ENCODE measurements around the gene TTYH2.

Gene TTYH2

DNA sequence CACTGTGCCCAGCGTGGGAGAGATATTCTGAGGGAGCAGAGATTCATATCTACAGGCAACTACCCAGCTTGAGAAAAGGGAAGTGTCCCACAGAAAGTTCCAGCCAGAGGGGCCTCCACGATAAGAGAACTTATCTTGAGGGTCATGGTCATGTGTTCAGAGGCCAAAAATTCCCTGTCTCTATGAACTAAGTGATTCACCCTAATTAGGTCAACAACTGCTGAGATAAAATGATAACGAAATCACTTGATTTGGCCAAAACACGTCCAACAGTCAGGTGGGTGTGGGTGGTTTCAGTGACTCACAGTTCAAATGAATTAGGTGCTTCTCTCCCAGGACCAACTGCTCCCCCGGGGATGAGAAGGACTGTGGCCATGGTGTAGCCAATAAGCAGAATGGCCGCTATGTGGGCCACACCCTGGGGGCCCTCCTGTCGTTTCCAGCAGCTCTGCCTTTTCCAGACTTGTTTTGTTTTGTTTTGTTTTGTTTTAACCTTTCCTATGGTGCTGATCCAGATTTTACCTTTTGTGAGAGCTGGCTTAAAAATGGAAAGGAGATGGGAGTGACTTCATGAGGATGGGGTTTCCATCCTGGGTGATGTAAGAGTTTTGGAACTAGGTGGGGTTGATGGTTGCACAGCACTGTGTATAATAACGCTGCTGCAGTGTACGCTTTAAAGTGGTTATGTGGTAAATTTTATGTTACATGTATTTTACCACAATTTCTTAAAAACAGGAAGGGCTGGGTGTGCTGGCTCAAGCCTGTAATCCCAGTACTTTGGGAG, 69.4 kb downstream of the TTYH2 start:
- DNase-seq (ENCODE audit: low read depth in 1 of 2, low spot score in 1 of 2): peak; percentile 21 to 32

DNA sequence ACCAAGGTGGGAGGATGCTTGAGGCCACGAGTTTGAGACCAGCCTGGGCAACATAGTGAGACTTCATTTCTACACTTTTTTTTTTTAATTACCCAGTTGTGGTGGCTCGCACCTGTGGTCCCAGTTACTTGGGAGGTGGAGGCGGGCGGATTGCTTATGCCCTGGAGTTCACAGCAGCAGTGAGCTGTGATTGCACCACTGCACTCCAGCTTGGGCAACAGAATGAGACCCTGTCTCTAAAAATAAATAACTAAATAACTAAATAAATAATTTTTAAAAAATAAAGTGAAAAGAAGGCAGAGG, 70.0 kb downstream of the TTYH2 start:
- DNase-seq (ENCODE audit: low read depth in 1 of 2, low spot score in 1 of 2): no peak

DNA sequence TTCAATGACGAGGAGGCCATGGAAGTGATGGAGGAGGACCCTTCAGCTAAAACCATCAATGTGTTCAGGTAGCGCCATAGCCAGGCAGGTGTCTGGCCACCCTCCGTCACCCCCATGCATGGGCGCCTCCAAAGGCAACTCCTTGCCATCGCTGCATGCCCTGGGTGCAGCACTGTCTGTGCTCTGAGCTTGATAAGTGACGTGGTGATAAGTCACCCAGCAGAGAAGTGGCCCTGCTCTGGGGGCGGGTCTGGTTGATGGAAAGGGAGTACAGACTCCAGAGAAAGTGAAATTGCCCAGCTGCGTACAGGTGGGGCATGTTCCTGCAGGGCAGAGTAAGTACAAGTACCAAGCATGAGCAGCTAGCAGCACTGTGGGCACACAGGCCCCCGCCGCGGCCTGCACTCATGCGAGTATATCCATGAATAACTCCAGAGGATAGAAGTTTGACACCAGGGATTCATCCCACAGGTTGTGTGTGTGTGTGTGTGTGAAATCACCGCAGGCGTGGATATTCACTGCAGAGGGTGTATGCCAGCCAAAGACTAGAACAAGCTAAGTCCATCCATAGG, 73.7 kb downstream of the TTYH2 start:
- DNase-seq (ENCODE audit: low read depth in 1 of 2, low spot score in 1 of 2): no peak

DNA sequence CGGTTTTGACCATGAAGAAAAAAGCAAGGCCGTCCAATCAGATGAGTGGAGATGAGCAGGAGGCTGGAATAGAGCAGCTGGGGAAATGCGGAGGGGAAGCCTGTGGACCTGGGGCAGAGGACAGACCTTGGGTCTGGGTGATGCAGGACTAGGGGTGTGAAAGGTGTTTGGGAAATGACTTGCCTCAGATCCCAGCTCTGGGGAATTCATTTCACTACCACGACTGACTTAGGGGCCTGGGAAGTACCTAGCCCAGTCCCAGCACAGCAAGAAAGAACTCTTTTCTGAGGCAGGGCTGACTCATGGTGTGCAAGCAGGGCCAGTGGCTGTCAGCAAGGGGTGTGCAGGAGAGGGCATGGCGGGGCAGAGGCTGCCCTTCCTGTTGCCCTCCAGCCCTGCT, 75.4 kb downstream of the TTYH2 start:
- no peak for DNase-seq (ENCODE audit: low read depth in 1 of 2, low spot score in 1 of 2)

DNA sequence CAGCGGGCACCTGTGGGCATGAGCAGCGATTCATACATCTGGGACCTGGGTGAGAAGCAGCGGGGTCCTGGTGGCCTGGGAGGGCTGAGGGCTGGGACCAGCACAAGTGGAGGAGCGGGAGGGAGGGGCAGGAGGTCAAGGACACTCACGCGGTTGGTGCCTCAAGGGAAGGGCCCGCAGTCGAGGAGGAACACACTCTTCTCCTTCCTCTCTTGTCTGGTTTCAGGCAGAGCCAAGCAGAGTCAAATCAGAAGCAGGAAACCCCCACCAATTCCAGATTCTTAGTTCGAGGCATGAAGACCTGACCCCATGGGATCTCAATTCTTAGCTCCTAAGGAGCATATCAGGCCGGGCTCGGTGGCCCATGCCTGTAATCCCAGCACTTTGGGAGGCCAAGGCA, 76.3 kb downstream of the TTYH2 start:
- no peak for DNase-seq (ENCODE audit: low read depth in 1 of 2, low spot score in 1 of 2)

DNA sequence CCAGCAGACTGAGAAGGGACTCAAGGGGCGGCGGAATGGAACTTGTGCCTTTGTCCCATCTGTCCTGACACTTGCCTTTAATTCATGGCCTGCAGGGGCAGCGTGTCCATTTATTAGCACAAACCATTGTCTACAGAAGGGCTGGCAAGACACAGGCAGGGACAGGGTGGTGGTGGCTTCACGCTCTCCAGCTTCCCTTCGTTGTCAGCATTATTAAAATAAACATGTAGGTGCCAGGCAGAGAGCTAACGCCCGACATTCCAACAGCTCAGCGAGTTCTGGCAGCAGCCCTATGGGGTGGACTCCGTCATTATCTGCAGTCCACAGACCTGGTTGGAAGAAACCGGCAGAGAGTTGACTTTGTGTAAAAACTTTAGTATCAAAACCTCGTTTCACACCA, 77.0 kb downstream of the TTYH2 start:
- no peak for DNase-seq (ENCODE audit: low read depth in 1 of 2, low spot score in 1 of 2)

DNA sequence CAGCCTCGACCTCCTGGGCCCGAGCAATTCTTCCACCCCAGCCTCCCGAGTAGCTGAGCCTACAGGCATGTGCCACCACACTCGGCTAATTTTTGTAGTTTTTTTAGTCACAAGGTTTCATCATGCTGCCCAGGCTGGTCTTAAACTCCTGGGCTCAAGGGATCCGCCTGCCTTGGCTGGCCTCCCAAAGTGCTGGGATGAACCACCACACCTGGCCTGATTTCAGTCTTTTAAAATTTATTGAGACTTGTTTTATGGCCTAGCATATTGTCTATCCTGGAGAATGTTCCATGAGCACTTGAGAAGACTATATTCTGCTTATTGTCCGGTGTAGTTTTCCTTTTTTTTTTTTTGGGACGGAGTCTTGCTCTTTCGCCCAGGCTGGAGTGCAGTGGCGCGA, 79.1 kb downstream of the TTYH2 start:
- no peak for DNase-seq (ENCODE audit: low read depth in 1 of 2, low spot score in 1 of 2)

DNA sequence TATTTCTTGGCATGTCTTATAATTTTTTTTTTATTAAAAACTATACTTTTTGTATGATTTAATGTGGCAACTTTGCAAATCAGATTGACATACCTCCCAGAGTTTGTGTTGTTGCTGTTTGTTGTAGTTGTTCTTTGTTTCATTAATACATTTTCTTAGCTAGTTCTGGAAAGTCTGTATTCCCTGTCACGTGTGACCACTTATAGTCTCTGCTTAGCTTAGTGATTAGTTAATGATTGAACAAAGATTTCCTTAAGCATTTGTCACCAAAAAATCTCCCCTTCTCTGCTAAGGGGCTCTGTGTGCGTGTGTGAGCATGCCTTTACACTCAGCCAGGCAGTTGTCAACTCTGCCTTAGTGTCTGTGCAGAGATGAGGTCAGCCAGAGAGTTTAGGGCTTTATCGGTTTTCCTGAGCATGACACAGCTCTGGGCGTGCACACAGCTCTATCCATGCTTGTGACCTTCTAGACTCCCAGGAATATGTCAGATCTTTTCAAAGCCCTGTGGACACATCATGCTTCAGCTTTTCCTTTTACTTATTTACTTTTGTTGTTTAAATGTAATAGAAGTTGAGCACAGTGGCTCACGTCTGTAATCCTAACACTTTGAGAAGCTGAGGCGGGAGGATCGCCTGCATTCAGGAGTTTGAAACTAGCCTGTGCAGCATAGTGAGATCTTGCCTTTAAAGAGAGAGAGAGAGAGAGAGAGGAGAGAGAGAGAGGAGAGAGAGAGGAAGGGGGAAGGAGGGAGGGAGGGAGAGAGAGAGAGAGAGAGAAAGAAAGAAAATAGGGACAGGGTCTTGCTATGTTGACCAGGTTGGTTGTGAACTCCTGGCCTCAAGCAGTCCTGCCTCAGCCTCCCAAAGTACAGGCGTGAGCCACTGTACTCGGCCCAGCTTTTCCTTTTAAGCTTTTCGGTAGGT, 82.5 kb downstream of the TTYH2 start:
- no peak for DNase-seq (ENCODE audit: low read depth in 1 of 2, low spot score in 1 of 2)

DNA sequence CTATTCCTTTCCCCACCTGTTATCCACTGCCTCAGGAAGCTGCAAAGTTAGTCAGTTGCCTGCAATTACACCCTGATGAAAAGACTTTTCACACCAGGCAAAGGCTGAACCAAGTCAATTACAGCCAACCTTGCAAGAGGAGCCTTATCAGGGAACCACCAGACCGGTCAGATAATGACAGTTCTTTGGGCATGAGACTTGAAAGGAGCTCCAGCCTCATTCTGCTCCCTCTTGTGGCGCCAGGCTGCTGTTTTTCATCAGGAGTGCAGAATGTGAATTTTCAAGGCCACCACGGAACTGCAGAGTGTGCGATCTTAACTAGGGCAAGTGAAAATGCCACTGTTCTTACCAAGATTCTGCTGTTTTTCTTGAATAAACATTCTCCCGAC, 83.2 kb downstream of the TTYH2 start:
- DNase-seq (ENCODE audit: low read depth in 1 of 2, low spot score in 1 of 2): no peak

DNA sequence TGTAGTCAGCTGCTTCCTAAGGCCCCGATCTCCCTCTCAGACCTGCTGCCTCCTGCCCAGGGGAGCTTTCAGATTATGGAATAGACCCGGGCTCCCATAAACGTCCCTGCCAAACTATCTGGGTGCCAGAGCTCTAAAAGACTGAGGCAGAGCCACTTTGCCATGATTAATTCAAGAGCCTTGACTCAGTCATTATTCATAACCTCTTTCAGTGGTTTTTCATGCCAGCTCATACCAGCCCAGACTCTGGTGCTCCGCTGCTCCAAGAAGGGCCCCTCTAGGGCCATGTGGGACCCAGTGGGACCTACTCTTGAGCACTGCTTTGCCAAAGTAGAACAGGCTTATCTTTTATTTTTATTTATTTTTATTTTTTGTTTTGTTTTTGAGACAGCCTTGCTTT, 84.6 kb downstream of the TTYH2 start:
- no peak for DNase-seq (ENCODE audit: low read depth in 1 of 2, low spot score in 1 of 2)

DNA sequence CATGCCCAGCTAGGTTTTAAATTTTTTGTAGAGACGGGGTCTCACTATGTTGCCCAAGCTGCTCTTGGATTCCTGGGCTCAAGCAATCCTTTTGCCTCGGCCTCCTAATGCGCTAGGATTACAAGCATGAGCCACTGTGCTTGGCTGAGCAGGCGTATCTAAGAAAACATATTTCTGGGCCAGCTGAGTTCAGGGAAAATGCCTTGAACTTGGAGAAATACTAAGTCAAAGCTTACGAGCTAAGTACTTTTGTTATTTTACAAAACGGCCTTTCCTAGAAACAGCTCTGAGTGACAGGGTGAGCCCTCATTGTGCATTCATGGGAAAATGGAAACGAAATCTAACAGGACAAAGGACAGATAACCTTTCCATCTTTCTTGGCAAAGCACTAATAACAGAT, 85.4 kb downstream of the TTYH2 start:
- DNase-seq (ENCODE audit: low read depth in 1 of 2, low spot score in 1 of 2): no peak

DNA sequence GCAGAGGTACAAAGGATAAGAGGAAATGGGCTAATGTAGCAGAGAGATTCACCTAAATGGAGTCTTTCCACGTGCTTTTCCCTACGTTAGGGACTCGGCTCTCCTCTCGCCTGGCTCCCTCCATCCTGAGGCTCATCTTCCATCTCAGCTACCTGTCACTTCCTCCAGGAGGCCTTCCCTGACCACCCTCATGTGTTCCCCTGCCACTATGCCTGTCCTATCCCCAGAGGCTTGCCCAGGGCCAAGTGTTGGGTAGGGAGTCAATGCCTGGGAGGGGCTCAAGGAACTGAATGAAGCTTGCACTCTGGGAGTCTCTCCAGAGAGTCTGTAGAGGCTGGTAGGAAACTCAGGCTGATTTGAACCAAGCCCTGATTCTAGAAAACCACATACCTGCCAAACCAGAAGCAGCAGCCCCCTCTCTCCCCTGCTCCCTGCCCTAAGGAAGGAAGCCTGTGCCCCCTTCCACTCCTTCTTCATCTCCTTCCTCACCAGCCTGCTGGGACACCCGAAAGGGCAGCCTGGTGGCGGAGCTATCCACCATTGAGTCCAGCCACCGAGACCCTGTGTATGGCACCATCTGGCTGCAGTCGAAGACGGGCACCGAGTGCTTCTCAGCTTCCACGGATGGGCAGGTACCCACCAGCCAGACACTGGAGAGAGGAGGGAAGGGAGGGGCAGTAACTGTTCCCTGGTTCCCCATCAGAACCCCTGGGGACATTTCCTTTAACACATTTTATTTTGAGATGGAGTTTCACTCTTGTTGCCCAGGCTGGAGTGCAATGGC, 86.0 kb downstream of the TTYH2 start:
- no peak for DNase-seq (ENCODE audit: low read depth in 1 of 2, low spot score in 1 of 2)

DNA sequence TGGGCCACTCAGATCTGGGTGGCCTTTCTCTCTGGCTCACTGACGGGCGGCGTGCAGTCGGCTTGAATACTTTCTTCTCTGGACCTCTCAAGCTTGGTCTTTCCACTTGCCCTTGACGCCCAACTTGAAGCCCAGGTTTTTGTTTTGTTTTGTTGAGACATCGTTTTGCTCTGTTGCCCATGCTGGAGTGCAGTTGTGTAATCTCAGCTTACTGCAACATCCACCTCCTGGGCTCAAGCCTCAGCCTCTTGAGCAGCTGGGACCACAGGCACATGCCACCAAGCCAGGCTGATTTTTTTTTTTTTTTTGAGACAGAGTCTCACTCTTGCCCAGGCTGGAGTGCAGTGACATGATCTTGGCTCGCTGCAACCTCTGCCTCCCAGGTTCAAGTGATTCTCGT, 89.9 kb downstream of the TTYH2 start:
- no peak for DNase-seq (ENCODE audit: low read depth in 1 of 2, low spot score in 1 of 2)

DNA sequence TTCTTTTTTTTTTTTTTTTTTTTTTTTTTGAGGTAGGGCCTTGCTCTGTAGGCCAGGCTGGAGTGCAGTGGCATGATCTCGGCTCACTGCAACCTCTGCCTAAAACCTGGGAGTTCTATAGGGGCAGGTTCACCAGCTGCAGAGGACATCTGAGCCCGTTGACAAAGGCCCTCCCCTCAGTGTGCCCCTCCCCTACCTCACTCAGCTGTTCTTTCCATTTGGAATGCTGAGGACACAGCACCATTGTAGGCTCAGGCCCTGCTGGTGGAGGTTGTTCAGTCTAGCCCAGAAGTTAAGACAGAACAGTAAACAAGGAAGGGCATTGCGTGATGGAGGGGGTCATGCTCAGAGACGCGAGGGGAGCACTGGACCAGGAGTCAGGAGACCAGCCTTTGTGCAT, 90.8 kb downstream of the TTYH2 start:
- no peak for DNase-seq (ENCODE audit: low read depth in 1 of 2, low spot score in 1 of 2)

DNA sequence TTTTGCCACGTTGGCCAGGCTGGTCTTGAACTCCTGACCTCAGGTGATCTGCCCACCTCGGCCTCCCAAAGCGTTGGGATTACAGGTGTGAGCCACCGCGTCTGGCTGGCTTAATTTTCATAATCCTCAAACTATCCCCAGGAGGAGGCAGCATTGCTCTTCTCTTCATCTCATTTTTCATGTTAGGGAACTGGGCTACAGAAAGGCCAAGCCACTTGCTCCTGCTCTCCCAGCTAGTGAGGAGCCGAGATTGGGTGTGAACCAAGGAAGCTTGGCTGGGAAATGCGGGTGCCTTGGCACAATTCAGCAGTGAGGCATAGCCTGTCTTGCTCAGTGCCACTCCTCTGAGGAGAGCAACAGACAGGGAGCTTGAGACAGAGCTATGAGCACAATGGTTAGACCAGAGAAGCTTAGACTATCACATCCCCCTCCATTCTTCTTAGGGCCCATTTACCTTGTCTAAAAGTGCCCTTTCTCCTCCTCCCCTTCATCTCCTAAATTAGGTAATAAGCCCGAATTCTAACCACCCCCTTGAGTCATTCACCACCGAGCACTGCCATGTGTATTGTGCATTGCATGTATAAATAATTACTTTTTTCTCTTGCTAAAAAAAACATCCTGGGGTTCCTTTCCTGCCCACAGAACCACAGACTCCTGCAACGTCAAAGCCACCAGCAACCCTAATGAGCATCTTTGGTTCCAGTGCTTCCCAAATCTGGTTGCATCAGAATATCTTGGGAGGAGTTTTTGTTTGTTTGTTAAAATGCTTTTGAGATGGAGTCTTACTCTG, 92.7 kb downstream of the TTYH2 start:
- no peak for DNase-seq (ENCODE audit: low read depth in 1 of 2, low spot score in 1 of 2)

DNA sequence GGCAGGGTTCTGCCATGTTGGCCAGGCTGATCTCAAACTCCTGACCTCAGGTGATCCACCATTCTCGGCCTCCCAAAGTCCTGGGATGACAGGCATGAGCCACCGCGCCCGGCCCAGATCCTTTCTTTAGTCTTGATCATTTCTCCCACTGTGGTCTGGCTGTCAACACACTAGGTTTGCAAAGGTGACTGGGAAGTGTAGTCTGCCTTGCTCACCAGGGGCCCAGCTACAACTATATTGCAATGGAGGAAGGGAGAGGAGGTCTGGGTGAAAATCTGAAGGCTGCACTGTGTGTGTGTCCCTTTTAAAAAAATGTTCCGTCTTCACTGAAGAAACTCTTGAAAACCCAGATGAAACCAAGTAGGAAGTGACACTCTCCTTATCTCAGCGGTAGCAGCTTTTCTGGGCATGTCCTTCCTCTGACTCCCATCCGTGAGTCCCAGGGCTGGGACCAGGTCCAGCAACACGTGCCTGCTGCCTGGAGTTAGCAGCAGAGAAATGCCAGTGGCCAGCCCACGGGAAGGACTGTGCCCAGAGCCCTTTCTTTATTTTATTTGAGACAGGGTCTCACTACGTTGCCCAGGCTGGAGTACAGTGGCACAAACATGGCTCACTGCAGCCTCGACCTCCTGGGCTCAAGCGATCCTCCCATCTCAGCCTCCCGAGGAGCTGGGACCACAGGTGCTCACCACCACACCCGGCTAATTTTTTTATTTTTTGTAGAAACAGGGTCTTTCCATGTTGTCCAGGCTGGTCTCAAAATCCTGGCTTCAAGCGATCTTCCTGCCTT, 94.8 kb downstream of the TTYH2 start:
- DNase-seq (ENCODE audit: low read depth in 1 of 2, low spot score in 1 of 2): no peak

DNA sequence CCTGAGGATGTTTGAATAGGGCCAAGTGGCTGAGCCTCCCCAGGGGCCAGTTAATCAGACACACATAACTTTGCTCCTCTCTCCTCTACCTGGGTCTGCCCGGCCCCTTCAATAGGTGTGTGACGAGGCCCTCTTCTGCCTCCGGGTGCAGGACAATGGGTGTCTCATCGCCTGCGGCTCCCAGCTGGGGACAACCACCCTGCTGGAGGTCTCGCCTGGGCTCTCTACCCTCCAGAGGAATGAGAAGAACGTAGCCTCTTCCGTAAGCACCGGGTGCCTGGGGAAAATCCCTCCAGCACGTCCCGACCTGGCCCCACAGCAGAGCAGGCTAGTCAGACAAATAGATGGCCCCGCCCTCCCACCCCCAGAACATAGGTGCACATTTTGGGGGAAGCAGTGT, 96.5 kb downstream of the TTYH2 start:
- no peak for DNase-seq (ENCODE audit: low read depth in 1 of 2, low spot score in 1 of 2)

All from activated T-helper 1 cell treated with anti-CD3 and anti-CD28 coated beads, Interleukin-2, amount 50 U/mL, for 16 hours (primary cell).